Natural killer cell (primary cell): ENCODE measurements around the gene SORL1. TPM values are rescaled to one million over a fixed set of nuclear protein-coding genes. Genes with fewer than 3 reads are reported as not detected.

Experiments
- ATAC-seq, 3 donors: fragments of 150-1000 bp in 2 of 3; fragments of 200-7000 bp in 1 of 3; cut with Tn5 transposase; 1 replicate in 1 of 3; 2 replicates in 2 of 3; pipeline ENCODE4 v1.10.0; 2021; ENCODE audit warnings: mild to moderate bottlenecking in 2 of 3, moderate library complexity in 2 of 3
- DNase-seq, 2 donors: peaks; one replicate each; pipeline versions ENCODE4 v3.0.0 to v3.0.0-alpha.2; 2013 to 2021; ENCODE audit warnings: mixed read lengths in 1 of 2
- H3K27ac ChIP-seq: one replicate; pipeline ENCODE4 v1.5.1; 2013; ENCODE audit warnings: mild to moderate bottlenecking, low read length
- H3K27me3 ChIP-seq: one replicate; pipeline ENCODE4 v1.6.1; 2013; ENCODE audit warnings: low read length; ENCODE audit not compliant: control insufficient read depth, insufficient read depth
- H3K36me3 ChIP-seq: one replicate; pipeline ENCODE4 v1.6.1; 2013; ENCODE audit warnings: low read length; ENCODE audit not compliant: control insufficient read depth, insufficient read depth
- H3K4me1 ChIP-seq: one replicate; pipeline ENCODE4 v1.6.1; 2013; ENCODE audit warnings: low read length; ENCODE audit not compliant: control insufficient read depth, insufficient read depth
- H3K4me3 ChIP-seq: one replicate; pipeline ENCODE4 v1.5.1; 2013; ENCODE audit warnings: low read length
- H3K9me3 ChIP-seq: one replicate; pipeline ENCODE4 v1.6.1; 2013; ENCODE audit warnings: low read length; ENCODE audit not compliant: control insufficient read depth, insufficient read depth
- H3K27ac Mint-ChIP-seq, 2 donors: one replicate each; pipeline ENCODE4 v1.8.0; 2022; ENCODE audit warnings: mild to moderate bottlenecking in 2 of 2, mixed read lengths in 2 of 2, moderate library complexity in 1 of 2
- H3K27me3 Mint-ChIP-seq, 2 donors: one replicate each; pipeline ENCODE4 v1.8.0; 2022; ENCODE audit warnings: low read depth in 2 of 2, mixed read lengths in 2 of 2
- H3K36me3 Mint-ChIP-seq: one replicate; pipeline ENCODE4 v1.8.0; 2022; ENCODE audit warnings: mixed read lengths
- H3K4me1 Mint-ChIP-seq, 2 donors: one replicate each; pipeline ENCODE4 v1.8.0; 2022; ENCODE audit warnings: mixed read lengths in 2 of 2
- H3K4me3 Mint-ChIP-seq: one replicate; pipeline ENCODE4 v1.8.0; 2022; ENCODE audit warnings: mild to moderate bottlenecking, moderate library complexity, mixed read lengths
- H3K9me3 Mint-ChIP-seq, 2 donors: one replicate each; pipeline ENCODE4 v1.8.0; 2022; ENCODE audit warnings: mixed read lengths in 2 of 2
- CTCF ChIP-seq: fragments of 200-600 bp; IDR thresholded peaks from one replicate; pipeline ENCODE4 v1.8.0; 2022; ENCODE audit warnings: antibody characterized with exemption
- WGBS: methylation state at CpG from one replicate; pipeline ENCODE4 v1.1.7; 2013; ENCODE audit warnings: missing lambda C conversion rate; ENCODE audit not compliant: insufficient coverage; 5-methylcytosine and 5-hydroxymethylcytosine counted together
- intact Hi-C: fragments of 100-400 bp; cut with micrococcal nuclease; formaldehyde crosslinking; loops from one replicate; pipeline ENCODE4 v1.14.2; 2022
- total RNA-seq, 4 donors: library from RNA; stranded (reverse); fragments of 120-200 nt in 1 of 4; gene quantifications; one replicate each; pipeline versions ENCODE4 v1.2.3 to v1.2.4, GENCODE V29; 2013 to 2022

The SORL1 gene
- total RNA-seq, 3 donors from 2014 or later (not counting 1 experiment from before 2014, with no cell fraction given), result 386 to 519 (median 456) TPM

GRCh38 chr11:121603316-121603715, 151.2 kb downstream of the SORL1 start:
- H3K4me3 Mint-ChIP-seq, result no peak overlapping the region
- intact Hi-C loops, result no loop called here
- peaks cover 14 to 19% of the 10 kb centered on the region in 2 donors for H3K4me1 Mint-ChIP-seq
- no peaks in the 10 kb centered on the region for H3K9me3 ChIP-seq
- no peak for TF ChIP-seq CTCF
- peaks cover 82% of the 10 kb centered on the region for H3K36me3 ChIP-seq
- H3K9me3 Mint-ChIP-seq, result no peaks in the 10 kb centered on the region
- H3K36me3 Mint-ChIP-seq, result peaks cover 30% of the 10 kb centered on the region
- H3K27ac ChIP-seq, result no peak overlapping the region
- H3K27me3 ChIP-seq, result no peaks in the 10 kb centered on the region
- H3K27me3 Mint-ChIP-seq, result no peaks in the 10 kb centered on the region
- no peak for DNase-seq
- no peak overlapping the region for H3K4me3 ChIP-seq
- no peaks in the 10 kb centered on the region for H3K4me1 ChIP-seq
- 96% methylated on average over 2 of the region's 2 CpGs for WGBS
- no peak for ATAC-seq
- H3K27ac Mint-ChIP-seq, result no peak overlapping the region

- Histone ChIP-seq H3K27me3 (no peaks in the 10 kb centered on the region), H3K9me3 (no peaks in the 10 kb centered on the region), H3K4me1 (no peaks in the 10 kb centered on the region), H3K4me3 (no peak overlapping the region), H3K27ac (no peak overlapping the region), H3K36me3 (peaks cover 83% of the 10 kb centered on the region)
- Mint-ChIP-seq H3K27me3 (no peaks in the 10 kb centered on the region), H3K4me3 (no peak overlapping the region), H3K36me3 (peaks cover 39% of the 10 kb centered on the region), H3K9me3 (no peaks in the 10 kb centered on the region), H3K4me1 (peaks cover 10 to 15% of the 10 kb centered on the region in 2 donors), H3K27ac (peak overlapping the region in 1 of 2 donors; percentile 29)
- WGBS, result 97% methylated on average over 13 of the region's 13 CpGs
- DNase-seq (no peak), ATAC-seq (no peak)
- TF ChIP-seq CTCF, result no peak
- intact Hi-C loops, result no loop called here
These were observed 152.0 kb downstream of the SORL1 start for GRCh38 chr11:121604152-121604551.

GRCh38 chr11:121606354-121606753, 154.2 kb downstream of the SORL1 start:
- DNase-seq, result no peak
- Histone ChIP-seq H3K27me3 (no peaks in the 10 kb centered on the region), H3K4me3 (no peak overlapping the region), H3K9me3 (no peaks in the 10 kb centered on the region), H3K4me1 (no peaks in the 10 kb centered on the region), H3K36me3 (peaks cover 97% of the 10 kb centered on the region), H3K27ac (no peak overlapping the region)
- Mint-ChIP-seq H3K9me3 (no peaks in the 10 kb centered on the region), H3K27me3 (no peaks in the 10 kb centered on the region), H3K27ac (no peak overlapping the region), H3K36me3 (peaks cover 52% of the 10 kb centered on the region), H3K4me1 (peaks cover 0 to 6% of the 10 kb centered on the region in 2 donors), H3K4me3 (no peak overlapping the region)
- intact Hi-C loops, result no loop called here
- TF ChIP-seq CTCF, result no peak
- 96% methylated on average over 4 of the region's 4 CpGs for WGBS
- ATAC-seq, result no peak

DNA sequence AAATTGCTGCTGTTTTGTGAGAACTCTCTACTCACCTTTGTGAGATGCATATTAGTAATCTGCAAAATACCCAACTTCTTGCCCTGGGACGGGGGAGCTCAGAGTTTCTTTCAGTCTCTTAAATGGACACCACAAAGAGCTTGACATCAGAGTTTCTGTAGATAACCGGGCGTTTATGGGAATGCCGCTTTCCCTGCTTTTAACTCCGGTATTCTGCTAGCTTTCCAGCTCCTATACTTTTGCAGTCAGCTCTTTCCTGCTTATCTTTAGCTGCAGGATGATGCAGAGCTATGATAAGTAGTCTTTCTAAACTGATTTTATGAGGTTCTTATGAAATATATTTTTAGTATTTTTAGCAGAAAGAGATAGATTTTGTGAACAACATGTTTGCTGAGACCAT, 155.2 kb downstream of the SORL1 start:
- no peak for TF ChIP-seq CTCF
- Histone ChIP-seq H3K27ac (no peak overlapping the region), H3K27me3 (no peaks in the 10 kb centered on the region), H3K4me1 (no peaks in the 10 kb centered on the region), H3K4me3 (no peak overlapping the region), H3K36me3 (peaks cover 96% of the 10 kb centered on the region), H3K9me3 (no peaks in the 10 kb centered on the region)
- DNase-seq, result no peak
- ATAC-seq, result no peak
- H3K27me3 Mint-ChIP-seq, result no peaks in the 10 kb centered on the region
- WGBS, result 96% methylated on average over 5 of the region's 5 CpGs
- no peaks in the 10 kb centered on the region for H3K9me3 Mint-ChIP-seq
- intact Hi-C loops, result no loop called here
- peaks cover 49% of the 10 kb centered on the region for H3K36me3 Mint-ChIP-seq
- peaks cover 0 to 6% of the 10 kb centered on the region in 2 donors for H3K4me1 Mint-ChIP-seq
- no peak overlapping the region for H3K4me3 Mint-ChIP-seq
- H3K27ac Mint-ChIP-seq, result no peak overlapping the region
